T47D (cell line): Measurements from ENCODE around the gene SLC6A6.

Experiments
- DNase-seq, 2 experiments: peaks; one replicate each; pipeline versions ENCODE4 v3.0.0 to v3.0.0-alpha.2; 2011 to 2012; ENCODE audit warnings: low read depth in 1 of 2, low spot score in 1 of 2
- JUND ChIP-seq: IDR thresholded peaks from 2 replicates; pipeline ENCODE4 v1.6.1; 2012; ENCODE audit warnings: low read depth
- in situ Hi-C: cut with HindIII; loops from 2 replicates; pipeline ENCODE4 v1.10.0; 2016; ENCODE audit warnings: low sequenced_read_pairs, low pct_unique_long_range_greater_than_20kb

SLC6A6 gene

DNA sequence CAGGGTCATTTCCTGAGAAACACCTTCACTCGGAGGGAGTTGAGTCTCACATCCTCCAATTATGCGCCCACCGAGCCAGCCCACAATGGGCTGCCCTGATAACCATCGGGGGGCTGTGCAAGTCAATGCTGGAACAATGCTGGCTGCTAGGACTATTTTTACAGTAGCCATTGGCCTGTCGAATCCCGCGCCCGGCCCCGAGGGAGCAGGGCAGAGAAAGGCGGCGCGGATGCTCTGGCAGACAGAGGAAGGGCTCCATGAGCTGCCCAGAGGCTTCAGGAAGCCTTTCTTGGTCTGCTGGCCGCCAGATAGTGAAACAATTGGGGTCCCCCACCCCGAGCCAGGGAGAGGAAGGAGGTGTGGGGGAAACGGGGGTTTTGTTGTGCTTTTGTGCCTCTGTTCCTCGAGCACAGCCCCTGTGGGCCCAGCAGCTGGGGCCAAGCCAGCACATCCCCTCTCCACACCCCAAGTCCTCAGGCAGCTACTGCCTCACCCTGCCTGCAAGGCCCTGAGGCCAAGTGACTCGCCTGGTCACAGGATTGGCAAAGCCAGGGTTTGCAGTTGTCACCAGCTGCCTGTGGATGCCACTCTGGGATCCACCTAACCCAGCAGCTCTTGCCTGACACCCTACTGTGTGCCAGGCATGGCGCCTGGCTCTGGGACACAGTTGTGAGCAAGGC, 39.0 kb downstream of the SLC6A6 start:
- DNase-seq: no peak
- TF ChIP-seq JUND: no peak
- in situ Hi-C loops: no loop called here

DNA sequence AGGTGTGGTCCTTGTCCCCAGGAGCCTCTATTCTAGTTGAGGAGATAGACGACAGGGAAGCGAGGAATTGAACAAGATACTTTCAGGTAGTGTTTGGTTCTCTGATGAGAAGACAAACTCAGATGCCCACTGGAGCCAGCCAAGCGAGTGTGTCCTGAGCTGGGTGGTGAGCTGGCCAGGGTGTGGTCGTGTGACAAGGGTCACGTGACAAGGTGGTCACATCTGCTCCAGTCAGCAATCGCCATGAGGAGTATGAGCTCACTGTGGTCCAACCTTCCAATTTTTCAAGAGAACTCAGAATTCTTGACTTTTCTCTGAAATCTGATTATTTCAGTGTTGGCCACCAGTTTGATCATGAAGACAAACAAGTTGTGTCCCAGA, 39.5 kb downstream of the SLC6A6 start:
- TF ChIP-seq JUND: no peak
- no peak for DNase-seq
- in situ Hi-C loops: no loop called here

DNA sequence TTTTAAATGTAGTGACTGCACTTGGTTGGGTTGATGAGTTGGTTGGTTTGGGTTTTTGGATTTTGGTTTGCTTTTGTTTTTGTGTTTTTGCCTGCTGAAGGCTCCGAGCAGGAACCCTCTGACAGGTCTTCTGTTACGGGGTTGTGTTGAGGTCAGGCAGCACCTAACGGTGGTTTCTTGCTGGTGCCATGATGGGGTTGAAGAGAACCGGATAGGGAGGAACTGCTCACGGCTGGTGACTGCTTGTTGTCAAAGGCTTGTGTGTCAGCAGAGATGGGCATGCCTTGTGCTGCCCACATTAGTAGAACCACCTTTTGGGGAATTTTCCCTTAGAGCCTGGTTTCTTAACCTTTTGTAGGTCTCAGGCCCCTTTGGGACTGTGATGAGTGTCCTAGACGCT, 42.0 kb downstream of the SLC6A6 start:
- TF ChIP-seq JUND: no peak
- no peak for DNase-seq
- in situ Hi-C loops: no loop called here

DNA sequence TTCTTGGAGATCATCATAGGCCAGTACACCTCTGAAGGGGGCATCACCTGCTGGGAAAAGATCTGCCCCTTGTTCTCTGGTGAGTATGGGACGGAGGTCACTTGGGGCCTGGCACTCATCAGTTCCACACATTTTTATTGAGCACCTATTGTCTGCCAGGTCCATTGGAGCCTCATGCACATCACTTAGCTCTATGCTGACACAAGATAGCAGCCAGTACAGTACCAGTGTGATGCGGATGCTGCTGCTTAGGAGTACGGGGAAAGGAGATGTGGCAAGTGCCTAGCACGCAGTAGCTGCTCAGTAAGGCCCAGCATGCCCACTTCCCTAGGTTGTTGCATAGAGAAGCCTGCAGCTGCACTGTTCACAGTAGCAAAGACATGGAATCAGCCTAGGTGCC, 43.4 kb downstream of the SLC6A6 start:
- TF ChIP-seq JUND: no peak
- in situ Hi-C loops: no loop called here
- DNase-seq: no peak

DNA sequence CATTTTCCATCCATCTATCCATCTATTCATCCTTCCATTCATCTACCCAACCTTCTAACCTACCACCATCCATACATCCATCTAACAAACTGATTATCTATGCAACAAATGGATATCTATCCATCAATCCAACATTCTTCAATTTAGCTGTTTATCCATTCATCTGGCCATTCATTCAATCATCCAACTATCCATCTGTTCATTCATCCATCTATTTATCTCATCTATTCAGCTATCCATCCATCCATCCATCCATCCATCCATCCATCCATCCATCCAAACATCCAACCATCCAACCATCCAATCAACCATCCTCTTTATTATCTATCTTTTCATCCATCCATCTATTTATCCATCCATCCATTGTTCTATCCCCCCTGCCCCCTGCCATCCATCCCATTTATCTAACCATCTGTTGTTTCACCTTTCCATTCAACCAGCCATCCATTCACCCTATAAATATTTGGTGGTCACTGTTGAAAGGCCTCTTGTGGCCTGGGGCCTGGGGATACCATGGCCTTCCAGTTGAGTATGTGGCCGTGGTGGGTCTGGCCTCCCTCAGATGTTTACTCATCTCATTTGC, 44.7 kb downstream of the SLC6A6 start:
- DNase-seq: no peak
- TF ChIP-seq JUND: no peak
- in situ Hi-C loops: no loop called here

DNA sequence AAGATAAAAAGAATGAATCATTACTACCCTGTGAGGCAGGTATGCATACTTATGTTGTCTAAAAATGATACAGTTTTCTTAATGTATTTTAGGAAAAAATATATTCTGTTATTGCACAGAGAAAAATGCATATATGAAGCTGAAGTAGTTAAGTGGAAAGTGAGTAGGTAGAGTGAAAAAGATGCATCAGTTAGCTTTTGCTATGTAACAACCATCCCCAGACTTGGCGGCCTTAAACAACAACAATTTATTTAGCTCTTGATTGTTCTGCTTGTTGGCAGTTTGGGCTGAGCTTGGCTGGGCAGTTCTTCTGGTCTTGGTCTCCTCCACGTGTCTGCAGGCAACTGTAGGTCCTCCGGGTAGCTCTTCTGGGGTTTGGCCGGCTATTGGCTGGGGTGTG, 45.7 kb downstream of the SLC6A6 start:
- no peak for DNase-seq
- no peak for TF ChIP-seq JUND
- in situ Hi-C loops: no loop called here

DNA sequence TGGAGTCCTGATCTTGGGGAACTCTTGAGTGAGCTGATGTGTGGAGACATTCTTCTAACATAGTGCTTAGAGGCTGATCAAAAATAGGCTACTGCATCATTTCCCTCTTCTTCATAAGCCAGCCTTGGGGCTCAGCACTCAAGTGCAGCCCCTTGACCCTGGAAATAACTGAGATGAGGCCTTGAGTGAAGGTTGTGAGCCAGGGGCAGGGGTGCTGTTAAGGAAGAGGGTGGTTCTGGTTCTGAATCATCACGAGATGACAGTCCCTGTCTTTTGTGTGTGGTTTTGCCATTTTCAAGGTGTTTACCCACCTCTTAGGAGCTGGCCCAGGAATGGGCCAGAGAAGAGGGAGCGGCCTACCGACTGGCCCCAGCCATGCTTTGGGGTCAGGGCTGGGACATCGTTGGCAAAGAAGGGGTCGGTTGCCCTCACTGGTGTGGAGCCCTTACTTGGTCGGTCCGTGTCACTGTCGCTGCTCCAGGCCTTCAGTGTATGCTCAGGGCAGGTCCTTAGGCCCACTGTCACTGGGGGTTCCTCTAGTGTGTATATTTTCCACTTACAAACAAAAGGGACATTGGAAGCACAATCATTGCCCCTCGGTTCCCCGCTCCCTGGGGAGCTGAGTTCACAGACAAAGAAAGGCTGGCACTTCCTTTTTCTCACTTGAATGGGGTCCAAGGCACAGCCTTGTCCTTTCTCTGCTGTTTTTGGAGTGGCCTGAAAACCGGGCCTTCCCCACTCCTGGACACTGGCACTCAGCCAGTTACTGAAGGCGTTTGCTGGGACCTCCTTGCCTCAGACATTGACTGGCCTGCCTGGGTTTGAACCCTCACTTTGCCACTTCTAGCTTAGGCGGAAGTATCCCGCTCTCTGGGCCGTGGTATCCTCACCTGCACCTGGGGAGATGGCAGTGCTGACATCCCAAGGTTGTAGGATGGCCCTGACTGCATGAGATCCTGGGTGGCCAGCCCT, 46.6 kb downstream of the SLC6A6 start:
- no peak for TF ChIP-seq JUND
- DNase-seq: no peak
- in situ Hi-C loops: no loop called here

DNA sequence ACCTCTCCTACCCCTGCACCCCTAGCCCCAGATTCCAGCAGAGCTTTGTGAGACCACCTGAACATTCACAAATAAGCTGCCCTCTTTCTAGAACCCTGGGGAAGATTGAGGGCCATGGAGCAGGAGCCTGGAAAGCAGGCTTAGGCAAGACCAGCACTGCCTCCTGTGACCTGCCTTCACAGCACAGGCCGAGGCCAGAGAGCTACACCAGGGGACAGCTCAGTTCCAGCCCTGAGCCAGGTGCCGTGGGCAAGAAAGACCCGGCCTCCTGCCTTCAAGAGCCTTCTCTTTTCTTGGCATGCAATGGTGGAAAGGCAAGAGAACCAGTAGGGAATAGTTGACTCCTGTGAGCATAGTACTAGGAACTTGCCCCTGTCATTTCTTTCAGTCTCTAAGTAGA, 48.1 kb downstream of the SLC6A6 start:
- in situ Hi-C loops: no loop called here
- TF ChIP-seq JUND: no peak
- no peak for DNase-seq

DNA sequence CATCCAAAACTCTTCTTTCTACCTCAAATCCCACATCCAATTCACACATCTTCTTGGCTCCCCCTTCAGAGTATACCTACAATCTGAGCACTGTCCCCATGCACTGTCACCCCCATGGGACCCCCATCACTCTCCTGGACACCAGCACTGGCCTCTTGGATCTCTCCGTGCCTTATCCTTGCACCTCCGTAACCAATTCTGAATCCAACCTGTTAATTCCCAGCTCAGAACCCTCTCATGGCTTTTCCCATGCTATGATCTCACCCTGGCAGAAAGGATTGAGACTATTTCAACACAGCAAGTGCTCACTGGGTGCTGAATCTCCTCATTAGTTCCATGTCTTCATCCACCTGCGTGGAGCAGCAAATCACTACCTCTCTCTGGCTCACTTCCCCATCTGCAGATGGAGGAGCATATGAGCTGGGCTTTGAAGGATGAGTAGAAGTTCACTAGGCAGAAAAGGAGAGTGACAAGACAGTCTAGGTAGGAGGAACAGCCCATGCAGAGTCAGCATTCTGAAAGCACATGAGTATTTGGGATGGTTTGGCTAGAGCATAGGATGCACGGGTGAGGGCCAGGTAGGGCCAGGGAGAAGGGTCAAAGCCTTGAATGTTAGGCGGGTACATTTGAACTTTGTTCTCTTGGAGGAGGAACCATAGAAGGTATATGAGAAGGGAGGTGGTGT, 48.7 kb downstream of the SLC6A6 start:
- no peak for DNase-seq
- in situ Hi-C loops: no loop called here
- TF ChIP-seq JUND: no peak

DNA sequence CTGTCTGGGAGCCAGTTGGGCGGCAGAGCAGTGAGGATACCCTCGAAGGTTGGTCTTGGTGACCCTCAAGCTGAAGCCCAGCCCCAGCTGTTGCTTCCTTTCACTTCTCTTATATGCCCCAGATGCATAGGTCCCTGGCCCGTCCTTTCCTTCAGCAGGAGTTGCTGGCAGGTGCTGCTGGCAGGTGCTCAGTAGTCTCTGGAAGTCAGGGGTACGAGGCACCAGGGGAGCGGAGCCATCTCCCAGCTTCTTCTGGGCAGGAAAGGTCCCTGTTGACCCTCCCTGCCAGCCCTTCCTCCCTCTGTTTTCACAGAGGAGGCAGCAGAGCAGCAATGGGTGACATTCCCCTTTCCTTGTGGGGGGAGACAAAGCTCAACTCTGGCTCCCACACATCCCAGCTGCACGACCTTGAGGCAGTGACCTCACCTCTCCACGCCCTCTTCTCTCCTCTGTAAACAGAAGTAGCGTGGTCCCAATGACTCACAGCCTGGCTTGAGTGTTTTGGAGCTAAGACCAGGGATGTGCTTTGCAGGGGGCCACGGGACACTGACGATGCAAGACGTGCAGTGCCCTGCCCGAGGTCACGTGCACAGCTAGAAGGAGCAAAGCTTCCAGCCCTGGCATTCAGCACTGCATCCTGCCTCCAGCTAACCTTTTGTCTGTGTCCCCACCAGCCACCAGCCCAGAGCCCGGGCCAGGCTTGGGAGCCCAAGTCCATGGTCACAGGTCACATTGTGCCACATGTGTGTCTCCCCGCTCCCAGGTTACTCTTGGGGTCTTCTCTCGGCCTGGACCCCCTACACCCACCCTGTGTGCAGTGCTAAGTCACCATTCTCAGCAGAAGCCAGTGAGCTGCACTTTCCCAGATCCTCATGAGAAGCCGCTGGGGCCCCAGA, 49.7 kb downstream of the SLC6A6 start:
- in situ Hi-C loops: no loop called here
- no peak for TF ChIP-seq JUND
- DNase-seq: no peak

DNA sequence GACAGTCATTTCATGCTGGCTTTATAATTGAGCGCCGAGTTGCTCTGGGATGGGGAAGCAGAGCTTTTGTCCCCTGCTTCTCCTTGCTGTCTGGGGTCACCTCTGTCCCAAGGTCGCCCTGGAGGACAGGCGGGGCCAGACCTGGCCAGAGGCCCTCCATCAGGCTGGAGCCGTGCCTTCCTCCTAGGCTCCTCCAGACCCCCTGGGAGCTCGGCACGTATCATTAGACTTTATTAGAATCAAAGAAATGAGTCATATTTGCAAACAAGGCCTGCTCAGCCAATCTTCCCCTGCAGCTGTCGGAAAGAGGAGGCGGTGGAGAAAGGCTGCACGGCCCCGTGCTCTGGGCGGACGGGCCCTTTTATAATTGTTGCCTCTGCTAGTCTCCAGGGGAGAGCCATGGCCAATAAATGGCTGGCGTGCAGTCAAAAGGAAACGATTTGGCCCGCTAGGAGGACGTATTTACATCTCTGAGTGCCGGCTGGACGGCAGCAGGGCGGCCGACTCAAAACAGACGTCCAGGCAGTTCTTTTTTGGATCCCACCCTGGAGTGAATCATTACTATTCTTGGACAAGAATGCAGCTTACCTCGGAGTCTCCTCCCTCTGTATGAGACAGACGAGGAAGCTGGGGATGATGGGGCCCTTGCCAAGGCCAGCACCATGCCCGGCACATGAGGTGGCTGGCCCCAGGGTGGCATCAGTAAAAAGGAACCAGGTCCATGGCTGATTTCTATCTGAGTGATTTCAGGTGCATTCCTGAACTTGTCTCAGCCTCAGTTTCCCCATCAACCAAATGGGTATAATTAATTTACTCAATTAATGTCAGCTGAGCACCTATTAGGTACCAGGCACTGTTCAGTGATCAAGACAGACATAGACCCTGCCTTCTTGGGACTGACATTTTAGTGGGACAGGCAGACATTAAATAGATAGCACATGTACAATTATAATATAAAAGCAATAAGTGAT, 50.6 kb downstream of the SLC6A6 start:
- no peak for DNase-seq
- TF ChIP-seq JUND: no peak
- in situ Hi-C loops: no loop called here
